HTR-8/SVneo (cell line): ENCODE data around the gene FGD5.

Experiments used
- DNase-seq: peaks from one replicate; pipeline ENCODE4 v3.0.0; 2011; ENCODE audit warnings: low spot score, mixed read lengths; ENCODE audit not compliant: insufficient read length
- FAIRE-seq: peaks from 2 replicates; lab custom pipeline; 2011; peaks lifted over from hg19 to GRCh38; lab: Jason Lieb, UNC

FGD5 gene

DNA sequence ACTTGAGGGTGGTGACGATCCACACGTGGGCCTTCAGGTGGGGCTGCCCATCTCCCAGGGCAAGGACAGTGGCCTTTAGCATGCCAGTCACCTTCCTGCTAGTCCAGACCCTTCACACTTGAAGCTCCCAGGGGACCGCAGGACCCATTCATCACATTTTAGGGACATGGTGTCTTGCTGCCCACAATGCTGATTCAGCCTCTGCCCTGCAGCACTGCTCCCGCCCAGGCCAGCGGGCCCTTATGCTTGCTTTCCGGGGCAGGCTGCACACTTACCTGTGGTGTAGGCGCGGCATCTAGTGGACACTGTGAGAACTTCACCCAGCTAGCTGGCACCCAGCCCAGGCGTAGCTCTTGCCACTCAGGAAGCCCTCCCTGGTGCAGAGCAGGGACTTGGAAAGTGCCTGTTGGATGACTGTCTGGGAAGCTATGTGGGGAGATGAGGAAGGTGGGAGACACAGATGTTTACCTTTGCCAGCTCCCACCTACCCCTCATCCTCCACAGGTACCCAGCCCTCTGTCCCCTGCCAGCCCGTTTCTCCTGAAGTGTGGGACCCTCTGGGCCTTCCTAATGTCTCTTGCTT lies 102.4 kb downstream of the FGD5 start:
- peak; percentile 83 for DNase-seq
- FAIRE-seq = peak; percentile 86

DNA sequence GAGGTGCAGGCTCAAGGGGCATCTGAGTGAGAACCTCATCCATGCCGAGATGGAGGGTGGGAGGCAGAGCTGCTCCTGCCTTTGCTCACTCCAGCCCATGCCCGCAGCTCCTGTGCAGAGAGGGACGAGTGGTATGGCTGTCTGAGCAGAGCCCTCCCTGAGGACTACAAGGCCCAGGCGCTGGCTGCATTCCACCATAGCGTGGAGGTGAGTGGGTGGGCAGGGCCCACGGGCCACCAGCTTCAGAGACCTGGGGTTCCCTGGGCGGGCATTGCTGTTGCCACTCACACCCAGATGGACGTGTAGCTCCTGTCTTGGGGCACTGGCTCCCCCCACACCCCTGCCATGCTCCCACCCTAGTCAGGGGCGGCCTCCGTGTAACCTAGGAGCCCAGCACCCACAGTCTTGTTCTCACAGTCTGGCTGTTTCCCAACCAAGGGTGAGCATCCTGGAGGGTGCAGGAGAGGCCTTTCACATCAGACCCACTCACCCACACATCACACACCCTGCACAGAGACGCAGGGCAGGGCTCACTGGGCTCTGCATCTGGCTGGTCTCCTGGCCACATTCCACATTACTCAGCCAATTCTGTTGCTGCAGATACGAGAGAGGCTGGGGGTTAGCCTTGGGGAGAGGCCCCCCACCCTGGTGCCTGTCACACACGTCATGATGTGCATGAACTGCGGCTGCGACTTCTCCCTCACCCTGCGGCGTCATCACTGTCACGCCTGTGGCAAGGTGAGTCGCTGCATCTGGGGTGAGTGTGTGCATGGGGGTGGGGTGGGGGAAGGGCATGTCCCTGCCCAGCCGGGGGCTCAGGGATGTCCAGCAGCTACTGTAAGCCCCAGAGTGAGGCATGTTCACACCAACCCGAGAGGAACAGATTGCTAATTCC lies 103.3 kb downstream of the FGD5 start:
- no peak for DNase-seq
- no peak for FAIRE-seq

DNA sequence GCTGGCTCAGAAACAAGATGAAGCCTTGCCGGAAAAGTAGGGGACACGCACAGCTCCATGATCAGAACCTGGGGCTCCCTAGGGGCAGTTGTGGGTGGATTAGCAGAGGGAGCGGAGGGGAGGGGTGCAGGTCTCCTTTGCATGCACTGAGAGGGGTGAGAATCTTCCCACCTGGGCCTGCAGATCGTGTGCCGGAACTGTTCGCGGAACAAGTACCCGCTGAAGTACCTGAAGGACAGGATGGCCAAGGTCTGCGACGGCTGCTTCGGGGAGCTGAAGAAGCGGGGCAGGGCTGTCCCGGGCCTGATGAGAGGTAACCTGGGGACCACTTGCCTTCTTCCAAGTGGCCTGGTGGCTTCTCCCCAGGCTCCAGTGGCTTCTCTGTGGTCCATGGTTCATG lies 104.1 kb downstream of the FGD5 start:
- no peak for DNase-seq
- FAIRE-seq = no peak

DNA sequence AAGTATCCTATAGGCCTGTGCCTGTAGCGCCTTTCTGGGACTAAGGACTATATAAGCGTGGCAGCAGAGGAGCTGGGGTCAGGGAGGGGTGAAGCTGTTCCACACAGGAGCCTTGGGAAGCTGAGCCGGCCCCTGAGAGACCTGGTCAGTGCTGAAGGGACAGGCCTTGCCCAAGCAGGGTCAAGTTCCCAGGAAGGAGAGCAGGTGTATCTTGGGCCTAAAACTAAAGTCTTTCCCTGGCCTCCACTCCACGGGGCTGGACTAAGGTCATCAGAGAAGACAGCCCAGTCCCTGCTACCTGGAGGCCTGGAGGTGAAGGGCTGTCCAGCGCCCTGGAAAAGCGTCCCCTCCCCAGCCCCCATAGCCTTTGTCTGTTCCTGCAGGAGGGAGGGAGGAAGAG lies 104.7 kb downstream of the FGD5 start:
- FAIRE-seq = no peak
- no peak for DNase-seq

DNA sequence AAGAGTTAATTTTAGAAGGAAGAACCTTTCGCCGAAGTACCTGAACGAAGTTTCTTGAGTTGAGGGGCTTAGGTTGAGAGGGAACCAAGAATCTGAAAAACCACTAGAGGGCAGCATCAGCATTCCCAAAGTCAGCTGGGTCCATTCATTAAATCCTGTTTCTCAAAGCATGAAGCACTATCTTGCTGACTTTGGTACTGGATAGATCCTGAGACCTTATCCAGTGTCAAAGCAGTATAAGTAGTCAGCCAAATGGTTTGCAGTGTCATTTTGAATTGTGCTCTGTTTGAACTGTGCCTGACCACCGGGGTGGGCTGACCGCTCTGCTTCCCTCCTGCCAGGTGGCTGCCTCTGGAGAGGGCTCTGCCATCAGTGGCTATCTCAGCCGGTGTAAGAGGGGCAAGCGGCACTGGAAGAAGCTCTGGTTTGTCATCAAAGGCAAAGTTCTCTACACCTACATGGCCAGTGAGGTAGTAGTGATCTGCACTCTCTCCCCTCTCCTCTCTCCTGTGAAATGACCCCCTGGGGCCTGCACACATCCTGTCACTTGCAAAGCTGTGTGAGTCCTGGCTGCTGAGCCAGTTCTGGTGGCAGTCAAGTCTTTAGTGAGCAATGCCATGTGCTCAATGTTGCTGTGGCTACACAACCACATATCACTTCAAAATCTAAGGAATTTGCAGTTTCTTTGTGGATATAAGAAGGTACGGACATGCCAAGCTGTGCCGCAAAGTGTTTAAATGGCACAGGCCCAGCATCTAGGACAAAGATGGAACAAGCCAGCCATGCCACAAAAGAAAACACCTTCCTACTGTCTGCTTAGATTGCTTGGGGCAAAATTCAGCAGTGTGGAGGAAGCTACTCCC lies 107.2 kb downstream of the FGD5 start:
- FAIRE-seq (no peak), DNase-seq (peak; percentile 67)

DNA sequence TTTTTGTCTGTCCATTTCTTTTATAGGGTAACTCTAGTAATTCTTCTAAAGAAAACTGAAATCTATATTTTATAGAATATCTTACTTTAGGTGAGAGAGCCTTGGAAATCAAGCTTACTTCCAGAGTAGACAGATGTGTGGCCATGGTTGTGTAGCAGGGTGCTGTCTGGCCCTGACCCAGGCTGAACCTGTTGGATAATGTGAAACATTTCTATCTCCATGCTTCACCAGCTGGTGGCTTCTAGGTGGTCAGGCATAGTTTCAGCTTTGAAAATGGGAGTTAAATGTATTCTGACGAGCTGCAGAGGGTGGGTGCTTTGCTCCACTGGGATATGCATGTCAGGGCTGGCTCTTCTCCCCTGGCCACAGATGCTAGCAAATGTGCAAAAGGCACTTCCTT lies 107.8 kb downstream of the FGD5 start:
- no peak for FAIRE-seq
- DNase-seq = no peak

DNA sequence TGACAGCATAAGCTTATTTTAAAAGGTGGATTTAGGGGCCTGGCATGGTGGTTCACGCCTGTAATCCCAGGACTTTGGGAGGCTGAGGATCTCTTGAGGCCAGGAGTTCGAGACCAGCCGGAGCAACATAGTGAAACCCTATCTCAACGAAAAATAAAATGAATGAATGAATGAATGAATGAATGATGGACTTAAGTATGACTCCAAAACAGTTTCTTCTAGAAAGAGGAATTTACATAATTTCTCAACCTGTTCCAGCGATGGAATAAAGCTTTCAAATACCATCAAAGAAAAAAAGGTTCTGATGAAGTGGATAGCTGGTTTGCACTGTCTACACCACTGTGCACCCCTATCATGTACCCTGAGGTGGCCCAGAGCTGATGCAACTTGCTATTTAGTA lies 108.5 kb downstream of the FGD5 start:
- FAIRE-seq (no peak), DNase-seq (no peak)

DNA sequence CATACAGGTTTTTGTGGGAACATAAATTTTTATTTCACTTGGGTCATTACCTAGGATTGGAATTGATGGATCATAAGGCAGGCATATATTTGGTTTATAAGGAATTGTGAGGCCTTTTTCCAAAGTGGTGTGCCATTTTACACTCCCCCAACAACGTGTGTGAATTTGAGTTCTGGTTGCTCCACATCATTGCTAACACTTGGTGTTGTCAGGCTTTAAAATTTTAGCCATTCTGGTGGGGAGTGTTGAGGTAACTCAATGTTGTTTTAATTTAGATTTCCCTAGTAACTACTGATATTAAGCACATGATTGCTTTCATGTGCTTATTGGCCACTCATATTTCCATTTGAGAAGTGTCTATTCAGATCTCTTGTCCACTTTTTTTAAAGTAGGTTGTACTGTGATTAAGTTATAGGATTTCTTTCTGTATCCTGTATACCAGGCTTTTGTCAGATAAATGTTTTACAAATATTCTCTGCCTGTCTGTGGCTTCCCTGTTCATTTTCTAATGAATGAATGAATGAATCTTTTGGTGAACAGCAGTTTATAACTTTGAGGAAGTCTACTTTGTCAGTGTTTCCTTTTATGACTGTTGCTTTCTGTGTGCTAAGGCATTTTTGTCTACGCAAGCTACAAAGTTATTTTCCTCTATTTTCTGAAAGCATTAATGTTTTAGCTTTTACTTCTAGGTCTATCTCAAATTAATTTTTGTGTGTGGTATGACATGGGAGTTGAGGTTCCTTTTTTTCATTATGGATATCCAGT lies 110.7 kb downstream of the FGD5 start:
- FAIRE-seq (no peak), DNase-seq (no peak)

DNA sequence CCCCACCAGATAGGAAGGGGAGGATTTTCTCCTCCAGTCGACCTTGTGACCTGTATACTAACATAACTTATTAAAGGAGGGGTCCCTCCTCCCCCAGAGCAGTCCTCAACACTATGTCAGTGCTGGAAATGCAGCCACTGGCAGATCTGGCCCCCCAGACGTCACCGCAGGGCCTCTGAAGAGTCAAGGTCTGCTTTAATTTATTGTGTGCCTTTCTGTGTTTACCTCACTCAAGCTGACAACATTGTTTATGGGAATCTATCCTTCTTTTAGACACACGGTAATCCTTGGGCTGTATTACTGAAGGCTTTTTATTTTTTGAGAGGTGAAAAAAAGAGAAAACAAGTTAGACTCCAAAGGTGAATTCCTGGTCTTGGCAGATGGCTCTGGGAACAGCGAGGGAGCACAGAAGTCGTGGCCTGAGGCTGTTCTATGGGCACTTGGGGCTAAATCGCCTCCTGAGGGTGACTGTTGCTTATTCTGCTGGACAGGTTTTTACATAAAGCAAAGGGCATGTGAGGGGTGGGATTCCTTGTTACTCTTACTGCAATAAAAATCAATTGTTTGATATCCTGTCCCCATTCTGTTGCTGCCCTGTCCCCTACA lies 115.2 kb downstream of the FGD5 start:
- no peak for FAIRE-seq

DNA sequence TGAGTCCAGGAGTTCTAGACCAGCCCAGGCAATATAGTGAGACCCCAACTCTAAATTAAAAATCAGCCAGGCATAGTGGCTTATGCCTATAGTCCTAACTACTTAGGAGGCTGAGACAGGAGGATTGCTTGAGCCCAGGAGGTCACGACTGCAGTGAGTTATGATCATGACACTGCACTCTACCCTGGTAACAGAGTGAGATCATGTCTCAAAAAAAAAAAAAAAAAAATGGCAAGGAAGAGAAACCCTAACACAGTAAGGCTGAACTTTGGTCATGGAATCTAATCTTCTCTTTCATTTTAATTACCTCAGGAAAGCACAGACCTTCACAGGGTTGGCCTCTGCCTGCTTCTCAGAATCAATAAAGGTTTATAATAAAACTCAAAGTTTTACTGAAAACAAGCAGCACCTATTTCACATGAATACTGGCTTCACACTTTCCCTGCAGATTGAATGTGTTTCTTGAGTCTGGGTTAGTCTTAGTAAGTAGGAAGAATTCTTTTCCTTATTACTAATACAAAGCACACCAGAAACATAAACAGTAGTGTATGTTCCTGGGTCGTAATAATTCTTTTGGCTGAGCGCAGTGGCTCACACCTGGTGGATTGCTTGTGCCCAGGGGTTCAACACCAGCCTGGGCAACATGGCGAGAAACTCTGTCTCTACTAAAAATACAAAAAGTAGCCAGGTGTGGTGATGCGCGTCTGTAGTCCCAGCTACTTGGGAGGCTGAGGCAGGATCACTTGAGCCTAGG lies 117.0 kb downstream of the FGD5 start:
- no peak for FAIRE-seq

More for the DNA sequence above, 115.2 kb downstream of the FGD5 start:
- no peak for DNase-seq

DNA sequence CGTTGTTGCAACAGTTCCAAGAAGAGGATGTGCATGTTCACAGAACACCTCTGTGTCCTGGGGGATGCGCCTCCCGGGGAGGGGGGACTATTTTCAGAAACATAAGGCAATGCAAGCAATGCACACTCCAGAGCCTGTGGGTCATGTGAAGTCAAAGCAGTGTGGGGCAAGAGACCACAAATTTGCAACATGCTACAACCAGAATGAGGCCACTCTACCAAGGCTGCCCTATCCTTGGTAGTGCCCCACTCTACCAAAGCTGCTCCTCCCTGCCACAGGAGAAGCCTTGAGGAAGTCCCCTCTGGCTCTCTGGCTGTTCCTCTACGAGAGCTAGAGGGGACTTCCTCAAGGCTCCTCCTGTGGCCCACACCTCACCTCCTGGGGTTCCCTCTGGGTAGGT lies 120.2 kb downstream of the FGD5 start:
- no peak for DNase-seq
- no peak for FAIRE-seq

More for the DNA sequence above, 117.0 kb downstream of the FGD5 start:
- DNase-seq = no peak

DNA sequence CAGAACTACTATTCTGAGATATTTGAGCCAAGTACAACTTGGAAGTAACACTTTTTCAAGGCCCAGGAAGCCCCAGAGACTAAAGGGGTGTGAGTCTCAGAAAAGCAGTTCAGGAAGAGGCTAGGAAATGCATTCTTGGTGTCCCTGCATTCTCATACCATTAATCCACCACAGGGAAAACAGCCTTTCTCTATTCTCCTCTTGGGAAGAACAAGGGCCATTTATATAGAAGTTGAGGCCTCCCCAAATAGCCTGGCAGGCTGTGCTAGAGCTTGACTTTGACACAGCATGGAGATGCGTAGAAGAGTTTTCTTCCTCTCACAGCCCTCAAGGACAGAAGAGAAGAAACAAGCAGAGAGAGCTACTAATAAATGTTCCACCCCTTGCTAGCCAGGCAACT lies 123.1 kb downstream of the FGD5 start:
- no peak for DNase-seq
- FAIRE-seq = no peak

DNA sequence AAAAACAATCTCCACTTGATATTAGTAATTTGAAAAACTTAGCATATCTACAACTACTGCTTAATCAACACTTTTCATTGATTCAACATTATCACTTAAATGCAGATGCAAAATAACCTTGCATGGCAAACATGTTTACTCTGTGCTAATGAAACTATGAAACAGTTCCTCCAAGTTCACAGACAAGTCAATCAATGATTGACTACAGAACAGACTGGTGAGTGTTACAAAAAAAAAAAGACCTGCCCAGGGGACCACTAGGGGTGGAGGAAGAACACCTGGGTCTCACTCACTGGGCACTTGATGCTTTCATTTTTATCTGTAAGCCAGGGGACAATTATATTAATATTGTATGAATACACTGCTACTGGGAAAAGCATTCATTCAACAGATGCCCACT lies 124.3 kb downstream of the FGD5 start:
- DNase-seq = no peak
- no peak for FAIRE-seq

DNA sequence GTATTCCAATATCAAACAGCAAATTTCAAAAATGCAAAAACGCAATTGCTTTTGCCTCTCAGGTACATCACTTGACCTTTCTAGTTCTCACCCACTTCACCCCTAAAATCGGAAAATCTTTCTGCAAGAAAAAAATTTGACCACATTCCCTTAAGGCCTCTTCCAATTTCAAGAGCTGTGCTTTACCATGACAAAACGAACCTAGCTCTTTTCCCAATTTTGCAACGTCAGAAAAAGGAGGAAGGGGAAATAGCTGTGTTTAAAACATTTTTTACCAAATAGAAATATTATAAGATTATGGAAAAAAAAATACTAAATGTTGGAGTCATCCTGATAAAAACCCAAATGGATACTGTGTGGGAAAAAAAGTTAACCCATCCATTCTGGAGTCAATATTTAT lies 127.5 kb downstream of the FGD5 start:
- FAIRE-seq (no peak), DNase-seq (no peak)

DNA sequence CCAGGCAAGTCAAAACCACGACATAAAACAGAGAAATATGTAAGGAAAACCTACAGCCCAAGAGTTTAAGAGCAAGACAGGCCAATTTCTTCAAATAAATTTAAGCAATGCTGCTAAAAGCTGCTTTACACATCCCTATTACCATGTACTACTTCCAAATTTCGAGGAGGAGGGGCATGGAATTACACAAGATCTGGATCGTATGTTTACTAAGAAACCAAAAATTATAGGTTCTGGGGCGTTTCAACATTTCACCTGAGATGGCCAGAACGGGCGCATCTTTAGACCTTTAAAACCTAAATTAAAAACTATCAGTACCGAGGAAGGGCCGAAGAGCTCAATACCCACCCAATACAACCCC lies 128.0 kb downstream of the FGD5 start:
- no peak for FAIRE-seq
- DNase-seq = no peak

DNA sequence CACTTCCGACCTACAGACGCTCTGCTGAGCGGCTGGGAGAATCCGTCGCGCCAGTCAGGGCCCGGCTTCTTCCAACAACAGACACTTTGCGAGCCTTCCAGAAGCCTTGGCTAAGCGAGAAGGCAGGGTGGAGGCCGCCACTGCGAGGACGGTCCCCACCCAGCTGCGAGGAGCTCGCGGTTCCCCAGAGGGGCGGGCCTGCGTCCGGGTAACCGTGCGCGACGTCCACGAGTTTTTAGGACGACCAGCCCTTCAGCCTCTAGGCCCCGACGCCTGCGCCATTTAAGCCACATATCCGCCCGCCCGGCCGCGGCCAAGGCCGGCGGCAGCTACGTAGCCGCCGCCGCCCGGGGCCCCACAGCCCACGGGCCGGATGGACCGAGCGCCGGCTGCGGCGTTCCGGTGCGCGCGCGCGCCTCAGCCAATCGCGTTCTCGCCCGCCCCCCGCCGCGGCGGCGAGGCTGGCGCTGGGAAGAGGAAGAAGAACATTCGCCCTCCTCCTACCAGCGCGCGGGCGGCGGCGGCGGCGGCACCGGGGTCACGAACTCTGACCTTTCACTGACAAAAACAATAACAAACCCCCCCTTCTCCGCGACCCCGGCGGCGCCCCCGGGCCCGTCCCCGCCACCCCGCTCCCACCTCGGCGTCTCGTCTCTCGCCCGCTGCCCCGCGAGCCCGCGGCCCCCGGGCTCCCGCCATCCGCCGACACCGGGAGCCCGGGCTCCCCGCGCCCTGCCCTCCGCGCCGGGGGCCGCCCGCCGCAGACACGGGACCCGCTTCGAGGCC lies 128.5 kb downstream of the FGD5 start, which contains the start of gene NR2C2:
NR2C2 (plus strand) TSS at position 484 of the 786 bp plus-strand sequence. CDS start 56,332 bp downstream, outside the sequence.
- FAIRE-seq = peak; percentile 64
- peak; percentile 76 for DNase-seq

DNA sequence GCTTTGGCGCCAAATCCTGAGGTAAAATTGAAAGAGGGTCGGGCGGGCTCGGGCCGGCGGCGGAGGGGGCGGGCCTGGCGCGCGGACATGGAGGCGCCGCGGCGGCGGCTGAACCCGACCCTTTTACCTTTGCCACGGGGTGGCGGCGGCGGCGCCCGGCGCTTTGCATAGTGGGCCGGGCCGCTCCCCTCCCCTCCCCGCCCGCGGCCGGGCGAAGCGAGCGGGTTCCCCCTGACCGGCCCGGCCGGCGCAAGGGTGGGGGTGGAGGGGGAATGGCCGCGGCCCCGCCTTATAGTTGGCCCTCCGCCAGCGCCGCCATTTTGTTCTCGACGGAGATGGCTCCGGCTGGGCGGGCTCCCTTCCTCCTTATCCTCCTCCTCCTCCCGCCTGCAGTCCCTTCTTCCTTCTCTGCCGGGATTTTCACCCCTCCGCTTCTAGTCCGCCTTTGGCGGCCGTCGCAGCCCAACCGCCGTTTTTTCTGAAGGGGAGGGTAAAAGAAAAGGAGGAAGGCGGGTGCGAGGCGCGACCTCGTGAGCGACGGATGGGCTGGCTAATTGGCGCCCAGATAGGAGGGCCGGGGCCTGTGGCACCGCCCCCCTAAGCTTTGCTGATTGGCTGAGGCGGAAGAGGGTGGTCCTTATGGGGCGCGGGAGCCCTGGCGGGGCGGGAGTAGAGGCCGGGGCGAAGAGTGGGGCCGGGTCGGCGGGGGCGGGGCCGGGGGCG lies 129.3 kb downstream of the FGD5 start:
- FAIRE-seq (no peak), DNase-seq (peak; percentile 95)
